Neural progenitor cell (in vitro differentiated cells): ENCODE measurements around the gene CFDP1. TPM values are rescaled to one million over a fixed set of nuclear protein-coding genes. Genes with fewer than 3 reads are reported as not detected.

ENCODE experiments used
- DNase-seq: peaks from one replicate; pipeline ENCODE4 v3.0.0-alpha.2; 2016; ENCODE audit warnings: low spot score
- H2AFZ ChIP-seq: fragments of 200-600 bp; sonication (generic); replicated peaks from 2 replicates; pipeline ENCODE4 v1.6.1; 2016; ENCODE audit warnings: antibody characterized with exemption
- H3F3A ChIP-seq: fragments of 200-600 bp; sonication (generic); 2 replicates; pipeline ENCODE4 v1.6.1; 2016; ENCODE audit warnings: antibody characterized with exemption, low read depth
- H3K27ac ChIP-seq: fragments of 200-600 bp; sonication (generic); 2 replicates; pipeline ENCODE4 v1.5.1; 2016; ENCODE audit warnings: mild to moderate bottlenecking
- H3K27me3 ChIP-seq: fragments of 200-600 bp; sonication (generic); 2 replicates; pipeline ENCODE4 v1.6.1; 2016; ENCODE audit warnings: mild to moderate bottlenecking, moderate library complexity
- H3K36me3 ChIP-seq: fragments of 200-600 bp; sonication (generic); 2 replicates; pipeline ENCODE4 v1.5.1; 2016
- H3K4me1 ChIP-seq: fragments of 200-600 bp; sonication (generic); 2 replicates; pipeline ENCODE4 v1.6.1; 2016; ENCODE audit warnings: mixed run types
- H3K4me2 ChIP-seq: fragments of 200-600 bp; sonication (generic); 2 replicates; pipeline ENCODE4 v1.6.1; 2016
- H3K4me3 ChIP-seq: fragments of 200-600 bp; sonication (generic); 2 replicates; pipeline ENCODE4 v1.5.1; 2016
- H3K79me2 ChIP-seq: fragments of 200-600 bp; sonication (generic); 2 replicates; pipeline ENCODE4 v1.6.1; 2016; ENCODE audit warnings: low read depth
- H3K9ac ChIP-seq: fragments of 200-600 bp; sonication (generic); 2 replicates; pipeline ENCODE4 v1.6.1; 2016
- H3K9me3 ChIP-seq: fragments of 200-600 bp; sonication (generic); 2 replicates; pipeline ENCODE4 v1.5.1; 2016; ENCODE audit warnings: low read depth
- H4K20me1 ChIP-seq: fragments of 200-600 bp; sonication (generic); 2 replicates; pipeline ENCODE4 v1.6.1; 2016; ENCODE audit warnings: low read depth
- H3K27ac Mint-ChIP-seq: 3 replicates; pipeline ENCODE4 v1.8.0; 2021; ENCODE audit warnings: mixed read lengths
- H3K27me3 Mint-ChIP-seq: 2 replicates; pipeline ENCODE4 v1.8.0; 2022; ENCODE audit warnings: low read depth, mild to moderate bottlenecking, inconsistent platforms, moderate library complexity, mixed read lengths; ENCODE audit not compliant: insufficient read depth
- H3K36me3 Mint-ChIP-seq: 3 replicates; pipeline ENCODE4 v1.8.0; 2021; ENCODE audit warnings: mixed read lengths
- H3K4me1 Mint-ChIP-seq: 3 replicates; pipeline ENCODE4 v1.8.0; 2021; ENCODE audit warnings: mixed read lengths
- H3K4me3 Mint-ChIP-seq: 3 replicates; pipeline ENCODE4 v1.8.0; 2021; ENCODE audit warnings: mild to moderate bottlenecking, moderate library complexity, mixed read lengths
- H3K9me3 Mint-ChIP-seq: 3 replicates; pipeline ENCODE4 v1.8.0; 2020; ENCODE audit warnings: mixed read lengths
- EZH2 ChIP-seq: fragments of 200-600 bp; sonication (generic); IDR thresholded peaks from 2 replicates; pipeline ENCODE4 v1.6.1; 2017; ENCODE audit warnings: antibody characterized with exemption, mild to moderate bottlenecking, moderate library complexity
- EZH2phosphoT487 ChIP-seq: fragments of 200-600 bp; sonication (generic); IDR thresholded peaks from 2 replicates; pipeline ENCODE4 v1.6.1; 2017; ENCODE audit warnings: antibody characterized with exemption
- total RNA-seq: library from RNA; depleted of rRNA; stranded (reverse); fragments of >200 nt; gene quantifications from 2 replicates; pipeline ENCODE4 v1.2.3, GENCODE V29; 2015; ENCODE audit warnings: low replicate concordance
- TF ChIP-seq, protein P1 (sequence below): fragments of 200-600 bp; sonication (generic); IDR thresholded peaks from 2 replicates; pipeline ENCODE4 v1.5.1; 2017; ENCODE audit warnings: antibody characterized with exemption, mild to moderate bottlenecking

CFDP1 gene
- total RNA-seq, 1 donor from 2014 or later: 159 TPM

DNA sequence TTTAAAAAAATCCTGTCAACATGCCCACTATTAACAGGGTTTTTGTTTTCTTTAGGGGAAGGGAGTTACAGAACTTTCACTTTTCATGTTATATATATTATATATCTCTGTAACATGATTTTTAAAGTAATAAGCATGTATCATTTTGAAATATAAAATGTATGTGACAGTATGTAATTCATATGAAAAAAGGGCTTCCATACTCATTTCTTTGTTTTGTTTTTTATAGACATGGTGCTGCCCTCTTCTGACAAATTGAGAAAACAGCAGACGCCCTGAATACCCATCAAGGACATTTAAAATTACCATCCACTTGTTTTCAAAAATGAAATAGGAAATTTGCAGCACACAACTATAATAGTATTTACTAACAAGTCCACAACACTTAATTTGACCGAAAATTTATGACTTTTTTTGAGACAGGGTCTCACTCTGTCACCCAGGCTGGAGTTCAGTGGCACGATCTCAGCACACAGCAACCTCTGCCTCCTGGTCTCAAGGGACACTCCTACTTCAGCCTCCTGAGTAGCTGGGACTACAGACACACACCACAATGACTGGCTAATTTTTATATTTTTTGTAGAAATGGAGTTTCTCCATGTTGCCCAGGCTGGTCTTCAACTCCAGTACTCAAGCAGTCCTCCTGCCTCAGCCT lies 30.4 kb downstream of the CFDP1 start:
- no peak overlapping the region for H3K27ac Mint-ChIP-seq
- Histone ChIP-seq H3K27ac (no peak overlapping the region), H3K4me2 (no peak overlapping the region), H4K20me1 (no peaks in the 10 kb centered on the region), H3K9me3 (no peaks in the 10 kb centered on the region), H3F3A (peaks cover 13% of the 10 kb centered on the region), H3K79me2 (no peaks in the 10 kb centered on the region), H3K27me3 (no peaks in the 10 kb centered on the region), H3K9ac (no peak overlapping the region), H3K4me1 (no peaks in the 10 kb centered on the region), H3K36me3 (no peaks in the 10 kb centered on the region), H2AFZ (no peak overlapping the region), H3K4me3 (no peak overlapping the region)
- H3K4me3 Mint-ChIP-seq: no peak overlapping the region
- peaks cover 14% of the 10 kb centered on the region for H3K36me3 Mint-ChIP-seq
- peak; percentile 16 for DNase-seq
- no peaks in the 10 kb centered on the region for H3K9me3 Mint-ChIP-seq
- H3K4me1 Mint-ChIP-seq: no peaks in the 10 kb centered on the region
- no peak for TF ChIP-seq EZH2
- TF ChIP-seq, protein P1, sequence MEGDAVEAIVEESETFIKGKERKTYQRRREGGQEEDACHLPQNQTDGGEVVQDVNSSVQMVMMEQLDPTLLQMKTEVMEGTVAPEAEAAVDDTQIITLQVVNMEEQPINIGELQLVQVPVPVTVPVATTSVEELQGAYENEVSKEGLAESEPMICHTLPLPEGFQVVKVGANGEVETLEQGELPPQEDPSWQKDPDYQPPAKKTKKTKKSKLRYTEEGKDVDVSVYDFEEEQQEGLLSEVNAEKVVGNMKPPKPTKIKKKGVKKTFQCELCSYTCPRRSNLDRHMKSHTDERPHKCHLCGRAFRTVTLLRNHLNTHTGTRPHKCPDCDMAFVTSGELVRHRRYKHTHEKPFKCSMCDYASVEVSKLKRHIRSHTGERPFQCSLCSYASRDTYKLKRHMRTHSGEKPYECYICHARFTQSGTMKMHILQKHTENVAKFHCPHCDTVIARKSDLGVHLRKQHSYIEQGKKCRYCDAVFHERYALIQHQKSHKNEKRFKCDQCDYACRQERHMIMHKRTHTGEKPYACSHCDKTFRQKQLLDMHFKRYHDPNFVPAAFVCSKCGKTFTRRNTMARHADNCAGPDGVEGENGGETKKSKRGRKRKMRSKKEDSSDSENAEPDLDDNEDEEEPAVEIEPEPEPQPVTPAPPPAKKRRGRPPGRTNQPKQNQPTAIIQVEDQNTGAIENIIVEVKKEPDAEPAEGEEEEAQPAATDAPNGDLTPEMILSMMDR: peak; percentile 72
- H3K27me3 Mint-ChIP-seq: no peaks in the 10 kb centered on the region

DNA sequence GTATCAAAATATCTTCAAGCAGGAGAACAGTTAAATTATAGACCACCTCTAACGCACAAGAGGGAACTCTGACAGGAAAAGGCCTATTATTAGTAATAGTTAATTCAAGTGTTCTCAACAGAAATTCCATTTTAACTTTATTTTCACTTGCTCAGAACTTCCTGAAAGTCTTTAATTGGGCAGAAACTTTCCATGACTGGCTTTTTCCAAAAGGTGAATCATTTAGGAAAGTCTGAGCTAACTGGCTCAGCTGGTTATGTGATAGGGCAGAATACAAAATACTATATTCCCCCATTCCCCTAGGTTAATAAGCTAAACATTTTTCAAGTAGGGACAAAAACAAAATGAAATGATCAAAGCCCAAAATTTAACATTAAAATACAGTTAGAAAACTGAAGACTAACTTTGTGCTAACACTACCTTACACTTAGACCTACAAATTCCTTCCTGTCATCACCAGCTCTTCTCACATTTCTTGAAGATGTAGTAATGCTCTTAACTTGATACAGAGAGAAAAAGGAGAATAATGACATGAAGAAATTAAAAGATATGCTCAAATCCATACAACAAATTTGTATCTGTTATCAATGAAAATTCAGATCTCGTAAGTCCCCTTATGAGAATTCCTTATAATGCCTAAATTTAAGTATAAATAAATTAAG lies 31.0 kb downstream of the CFDP1 start:
- Histone ChIP-seq H3F3A (peaks cover 13% of the 10 kb centered on the region), H3K27ac (no peak overlapping the region), H3K27me3 (no peaks in the 10 kb centered on the region), H3K9ac (no peak overlapping the region), H4K20me1 (no peaks in the 10 kb centered on the region), H3K79me2 (no peaks in the 10 kb centered on the region), H3K36me3 (no peaks in the 10 kb centered on the region), H3K4me2 (no peak overlapping the region), H3K4me1 (no peaks in the 10 kb centered on the region), H3K9me3 (no peaks in the 10 kb centered on the region), H3K4me3 (no peak overlapping the region), H2AFZ (no peak overlapping the region)
- H3K4me1 Mint-ChIP-seq: no peaks in the 10 kb centered on the region
- H3K27ac Mint-ChIP-seq: no peak overlapping the region
- TF ChIP-seq EZH2phosphoT487 (no peak), EZH2 (no peak)
- TF ChIP-seq, protein P1: no peak
- no peaks in the 10 kb centered on the region for H3K27me3 Mint-ChIP-seq
- no peaks in the 10 kb centered on the region for H3K9me3 Mint-ChIP-seq
- H3K4me3 Mint-ChIP-seq: no peak overlapping the region
- DNase-seq: no peak
- peaks cover 14% of the 10 kb centered on the region for H3K36me3 Mint-ChIP-seq

DNA sequence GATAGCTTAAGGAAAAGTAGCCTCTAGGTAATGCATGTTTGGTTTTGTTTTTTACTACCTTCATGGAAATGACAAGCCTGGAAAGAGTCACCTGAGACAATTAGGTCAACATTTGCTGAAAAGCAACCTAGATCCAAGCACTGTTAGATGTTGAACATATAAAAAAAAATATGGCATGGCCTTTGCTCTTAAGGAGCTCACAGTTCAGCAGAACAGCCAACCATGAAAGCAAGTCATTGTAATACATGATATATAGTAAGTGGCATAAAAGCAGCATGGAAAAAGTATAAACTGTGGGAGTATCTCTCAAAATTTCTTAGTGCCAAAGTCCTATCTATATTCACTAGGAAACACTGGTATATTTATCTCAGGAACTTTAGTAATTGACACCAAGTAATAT lies 31.6 kb downstream of the CFDP1 start:
- no peak overlapping the region for H3K4me3 Mint-ChIP-seq
- Histone ChIP-seq H3K9ac (no peak overlapping the region), H3K4me3 (no peak overlapping the region), H4K20me1 (no peaks in the 10 kb centered on the region), H2AFZ (no peak overlapping the region), H3K27me3 (no peaks in the 10 kb centered on the region), H3K9me3 (no peaks in the 10 kb centered on the region), H3F3A (peaks cover 13% of the 10 kb centered on the region), H3K36me3 (no peaks in the 10 kb centered on the region), H3K4me1 (no peaks in the 10 kb centered on the region), H3K27ac (no peak overlapping the region), H3K4me2 (no peak overlapping the region), H3K79me2 (no peaks in the 10 kb centered on the region)
- no peak for DNase-seq
- H3K27ac Mint-ChIP-seq: no peak overlapping the region
- no peaks in the 10 kb centered on the region for H3K9me3 Mint-ChIP-seq
- H3K27me3 Mint-ChIP-seq: no peaks in the 10 kb centered on the region
- no peaks in the 10 kb centered on the region for H3K4me1 Mint-ChIP-seq
- TF ChIP-seq EZH2: no peak
- no peak for TF ChIP-seq EZH2phosphoT487
- TF ChIP-seq, protein P1: no peak
- H3K36me3 Mint-ChIP-seq: peaks cover 11% of the 10 kb centered on the region
